Measurements from ENCODE around the gene M1AP.

Gene M1AP

GRCh38 chr2:74542978-74543377 is 105.2 kb downstream of the M1AP start:
- no peak for DNase-seq

GRCh38 chr2:74540291-74540690 is 107.8 kb downstream of the M1AP start:
- no peak for DNase-seq

GRCh38 chr2:74538881-74539339 is 109.2 kb downstream of the M1AP start:
- DNase-seq: no peak

- DNase-seq: no peak
Observed at GRCh38 chr2:74537140-74537539, 111.0 kb downstream of the M1AP start.

- DNase-seq: no peak
Observed at GRCh38 chr2:74536166-74536950, 111.8 kb downstream of the M1AP start.

- no peak for DNase-seq
Observed at GRCh38 chr2:74535440-74535965, 112.6 kb downstream of the M1AP start.

- DNase-seq: no peak
Observed at GRCh38 chr2:74534411-74534810, 113.7 kb downstream of the M1AP start.

GRCh38 chr2:74533464-74533863 is 114.7 kb downstream of the M1AP start:
- no peak for DNase-seq

- peak; percentile 44 for DNase-seq
Observed at GRCh38 chr2:74532222-74532621, 115.9 kb downstream of the M1AP start.

GRCh38 chr2:74531666-74532065 is 116.5 kb downstream of the M1AP start:
- DNase-seq: no peak

- DNase-seq: peak; percentile 81
Observed at GRCh38 chr2:74530239-74531187, 117.6 kb downstream of the M1AP start.

GRCh38 chr2:74529357-74530238 is 118.5 kb downstream of the M1AP start, which contains the start of the genes AUP1 and HTRA2:
AUP1 (minus strand) TSS chr2:74529706; CDS start chr2:74529629, 77 bp downstream.
HTRA2 (plus strand) TSS chr2:74529933; CDS start chr2:74530007, 74 bp downstream.
- DNase-seq: peak; percentile 99

- DNase-seq: peak; percentile 27
Observed at GRCh38 chr2:74528600-74529356, 119.4 kb downstream of the M1AP start.

- no peak for DNase-seq
Observed at GRCh38 chr2:74527741-74528140, 120.4 kb downstream of the M1AP start.

- no peak for DNase-seq
Observed at GRCh38 chr2:74526649-74527230, 121.4 kb downstream of the M1AP start.

GRCh38 chr2:74525717-74526648 is 122.1 kb downstream of the M1AP start, which contains the start of gene DQX1:
DQX1 (minus strand) TSS chr2:74526231; CDS start chr2:74525729, 502 bp downstream.
- peak; percentile 62 for DNase-seq

GRCh38 chr2:74524955-74525716 is 123.0 kb downstream of the M1AP start:
- DNase-seq: no peak

GRCh38 chr2:74524005-74524404 is 124.1 kb downstream of the M1AP start:
- DNase-seq: no peak

- no peak for DNase-seq
Observed at GRCh38 chr2:74522516-74522915, 125.6 kb downstream of the M1AP start.
